GM18873 (cell line): Measurements from ENCODE around the gene GLRX2.
"Not testable (repeated sequence)": the region's sequence is repeated elsewhere in the genome, so short reads cannot be mapped to it uniquely, and the experiment has no call there.

Experiments
- ATAC-seq: cut with Tn5 transposase; IDR thresholded peaks from one replicate; pipeline ENCODE4 v1.9.1; 2021; ENCODE audit warnings: mild to moderate bottlenecking, moderate library complexity, moderate number of reproducible peaks; ENCODE audit not compliant: unreplicated experiment, low FRiP score

GLRX2 gene, protein sequence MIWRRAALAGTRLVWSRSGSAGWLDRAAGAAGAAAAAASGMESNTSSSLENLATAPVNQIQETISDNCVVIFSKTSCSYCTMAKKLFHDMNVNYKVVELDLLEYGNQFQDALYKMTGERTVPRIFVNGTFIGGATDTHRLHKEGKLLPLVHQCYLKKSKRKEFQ

DNA sequence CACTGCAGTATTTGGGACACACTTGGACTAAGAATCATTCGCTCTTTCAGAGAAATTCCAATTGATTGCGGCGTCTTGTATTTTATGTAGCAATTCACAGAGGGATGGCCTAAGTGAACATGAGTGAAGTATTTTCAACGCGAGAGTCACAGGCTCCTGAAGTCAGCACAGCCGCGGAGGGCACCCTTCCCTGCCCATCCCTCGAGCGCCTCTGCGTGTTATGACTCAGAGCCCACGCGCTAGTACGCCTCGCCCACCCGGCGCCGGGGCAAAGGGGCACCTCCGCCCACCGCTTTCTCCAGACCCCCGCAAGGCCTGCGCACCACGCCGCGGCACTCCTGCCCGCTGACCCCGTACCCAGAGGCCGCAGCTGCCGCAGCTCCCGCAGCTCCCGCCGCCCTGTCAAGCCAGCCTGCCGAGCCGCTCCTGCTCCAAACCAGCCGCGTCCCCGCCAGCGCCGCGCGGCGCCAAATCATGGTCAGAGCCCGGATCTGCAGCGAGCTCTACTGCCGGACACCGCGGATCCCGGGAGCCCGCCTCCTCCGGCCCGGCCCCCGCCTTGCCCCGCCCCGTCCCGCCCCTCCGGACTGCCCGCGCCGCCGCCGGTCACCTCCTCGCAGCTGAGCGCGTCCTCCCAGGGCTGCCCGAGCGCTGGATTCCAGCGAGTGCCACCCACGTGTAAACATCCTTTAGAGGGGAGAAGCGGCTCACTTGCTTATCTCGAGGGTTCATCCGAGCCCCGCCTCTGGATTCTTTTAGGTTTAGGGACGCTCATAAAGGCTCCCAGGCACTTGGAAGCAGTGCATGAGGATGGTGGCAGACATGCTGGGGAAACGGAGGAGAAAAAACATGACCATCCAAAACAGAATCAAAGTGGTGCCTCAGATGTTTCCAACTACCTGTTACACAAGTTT is at the start of gene GLRX2:
Gene GLRX2 (minus strand): TSS at position 508 of the 914 bp plus-strand sequence. CDS start 32 bp downstream, at position 476.
- ATAC-seq = peak; percentile 81

DNA sequence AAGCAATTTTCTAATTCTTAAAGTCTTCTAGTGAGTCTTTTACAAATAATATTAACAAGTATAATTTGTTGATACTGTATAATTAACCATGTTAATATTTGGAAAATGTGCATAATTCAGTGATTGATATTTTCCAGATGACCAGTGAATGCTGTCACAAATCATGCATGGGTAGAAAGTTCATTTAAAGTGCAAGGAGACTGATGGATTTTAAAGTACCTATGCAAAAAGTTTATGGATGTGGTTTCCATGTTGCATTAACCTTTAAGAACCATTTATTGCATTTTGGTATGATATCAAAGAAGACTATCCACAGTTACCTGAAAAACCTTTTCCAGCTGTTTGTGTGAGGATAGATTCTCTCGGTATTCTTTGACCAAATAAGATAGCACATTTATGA is 39.8 kb upstream of the GLRX2 start:
- ATAC-seq = no peak

DNA sequence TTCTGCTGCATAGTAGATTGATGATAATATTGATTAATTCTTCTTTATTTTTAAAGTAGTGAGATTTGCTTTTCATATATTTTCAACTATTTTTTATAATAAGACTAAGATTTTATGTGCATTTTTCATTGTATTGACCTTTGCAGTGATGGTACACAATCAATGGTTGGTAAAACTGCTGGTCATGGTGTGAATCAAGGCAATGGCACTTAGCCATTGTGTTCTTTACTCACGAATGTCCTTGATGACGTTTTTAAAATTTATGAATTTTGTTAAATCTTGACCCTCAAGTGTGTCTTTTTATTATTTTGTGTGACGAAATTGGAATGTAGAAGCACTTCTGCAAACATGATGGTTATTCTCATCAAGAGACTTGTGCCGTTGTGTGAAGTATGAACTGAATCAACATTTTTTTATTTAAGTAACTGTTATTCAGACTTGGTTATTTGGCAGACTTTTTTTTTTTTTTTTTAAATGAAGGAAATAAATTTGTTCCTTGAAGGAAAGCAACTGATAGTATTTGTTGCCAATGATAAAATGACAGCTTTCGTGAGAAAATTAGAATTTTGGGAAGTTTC is 39.2 kb upstream of the GLRX2 start:
- ATAC-seq = no peak

DNA sequence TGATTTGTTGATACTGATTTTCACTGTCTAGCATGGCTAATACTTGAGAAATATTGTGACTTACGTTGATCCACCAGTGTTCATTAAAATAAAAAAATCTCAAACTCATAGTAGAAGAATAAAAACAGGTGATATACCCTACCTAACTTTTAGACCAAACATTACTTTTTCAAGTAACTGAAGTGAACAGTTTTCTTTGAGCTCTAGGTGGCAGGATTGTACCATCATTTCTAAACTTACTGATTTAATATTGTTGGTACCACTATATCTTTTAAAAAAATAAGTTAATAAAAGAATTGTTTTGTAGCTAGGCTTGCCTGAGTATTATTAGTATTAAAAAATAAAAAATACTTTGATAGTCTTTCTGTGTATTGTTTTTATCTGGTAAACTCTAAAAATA is 38.1 kb upstream of the GLRX2 start:
- no peak for ATAC-seq

DNA sequence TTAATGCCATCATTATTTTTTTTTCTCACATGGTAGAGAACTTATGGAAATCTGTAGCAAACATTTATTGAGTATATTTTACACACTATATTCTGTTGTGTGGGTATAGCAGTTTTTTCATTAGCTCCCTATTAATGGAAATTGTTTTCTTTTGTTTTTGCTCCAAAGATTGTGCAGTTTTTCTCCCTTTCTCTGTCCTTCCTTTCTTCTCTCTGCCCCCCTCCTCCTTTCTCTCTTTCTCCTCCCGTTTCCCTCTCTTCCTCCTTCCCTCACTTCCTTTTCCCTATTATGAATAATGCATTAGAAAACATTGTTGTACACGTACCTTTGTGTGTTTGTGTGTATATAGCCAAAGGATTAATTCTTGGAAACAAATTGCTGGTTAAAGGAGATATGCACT is 37.2 kb upstream of the GLRX2 start:
- ATAC-seq = no peak

DNA sequence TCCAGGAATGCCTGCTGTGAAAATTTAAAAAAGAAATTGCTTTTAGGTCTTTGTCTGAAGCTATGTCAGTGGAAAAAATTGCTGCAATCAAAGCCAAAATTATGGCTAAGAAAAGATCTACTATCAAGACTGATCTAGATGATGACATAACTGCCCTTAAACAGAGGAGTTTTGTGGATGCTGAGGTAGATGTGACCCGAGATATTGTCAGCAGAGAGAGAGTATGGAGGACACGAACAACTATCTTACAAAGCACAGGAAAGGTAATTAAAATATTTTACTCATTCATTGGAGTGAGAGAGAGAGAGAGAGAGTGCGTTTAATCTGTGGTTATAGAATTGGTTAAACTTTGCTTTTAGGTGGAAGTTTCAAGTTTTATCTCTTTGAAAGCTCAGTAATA is 36.6 kb upstream of the GLRX2 start:
- ATAC-seq = no peak

DNA sequence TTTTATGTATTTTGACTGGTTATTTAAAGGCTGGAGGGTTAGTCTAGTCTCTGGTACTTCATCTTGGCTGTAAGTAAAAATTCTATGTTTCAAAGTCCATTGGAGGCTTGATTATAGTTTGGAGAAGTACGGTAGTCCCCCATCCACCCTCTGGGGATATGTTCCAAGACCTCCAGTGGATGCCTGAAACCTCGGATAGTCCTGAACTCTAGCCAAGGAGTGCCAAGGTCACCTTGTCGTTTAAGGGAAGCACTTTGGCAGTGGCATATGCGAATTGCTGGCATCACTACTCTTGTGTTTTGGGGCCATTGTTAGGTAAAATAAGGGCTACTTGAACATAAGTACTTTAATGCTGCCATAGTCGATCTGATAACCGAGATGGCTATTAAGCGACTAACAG is 35.0 kb upstream of the GLRX2 start:
- no peak for ATAC-seq

DNA sequence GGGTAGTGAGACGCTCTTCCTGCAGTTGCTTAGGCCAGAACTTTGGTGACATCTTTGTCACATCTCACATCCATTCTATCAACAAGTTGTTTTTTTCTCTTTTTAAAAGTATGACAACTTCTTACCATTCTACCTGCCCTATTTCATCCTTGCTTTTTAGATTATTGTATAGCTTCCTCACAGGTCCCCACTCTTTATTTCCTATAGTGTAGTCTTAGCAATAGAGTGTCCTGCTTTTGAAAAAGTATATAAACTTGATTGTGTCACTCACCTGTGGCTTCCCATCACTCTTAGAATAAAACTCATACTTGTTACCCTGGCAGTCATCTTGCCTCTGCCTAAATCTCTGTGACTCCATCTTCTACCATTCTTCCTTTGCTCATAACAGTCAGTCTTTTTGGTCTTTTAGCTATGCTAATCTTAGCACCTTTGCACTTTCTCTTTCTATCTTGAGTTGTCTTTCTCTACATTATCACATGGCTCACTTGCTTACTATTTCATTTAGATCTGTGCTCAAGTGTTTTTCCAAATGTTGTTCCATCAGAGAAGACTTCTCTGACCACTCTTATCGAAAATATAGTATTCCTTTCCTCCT is 26.1 kb upstream of the GLRX2 start:
- no peak for ATAC-seq

DNA sequence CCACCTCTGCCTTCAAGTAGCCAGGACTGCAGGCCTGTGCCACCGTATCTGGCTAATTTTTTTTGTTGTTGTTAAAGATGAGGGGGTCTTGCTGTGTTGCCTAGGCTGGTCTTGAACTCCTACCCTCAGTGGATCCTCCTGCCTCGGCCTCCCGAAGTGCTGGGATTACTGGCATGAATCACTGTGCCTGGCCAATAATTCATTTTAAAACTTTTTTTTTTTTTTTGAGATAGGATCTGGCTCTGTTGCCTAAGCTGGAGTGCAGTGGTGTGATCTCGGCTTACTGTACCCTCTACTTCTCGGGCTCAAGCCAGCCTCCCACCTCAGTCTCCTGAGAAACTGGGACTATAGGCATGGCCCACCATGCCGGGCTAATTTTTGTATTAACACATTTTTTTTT is 20.2 kb upstream of the GLRX2 start:
- no peak for ATAC-seq

DNA sequence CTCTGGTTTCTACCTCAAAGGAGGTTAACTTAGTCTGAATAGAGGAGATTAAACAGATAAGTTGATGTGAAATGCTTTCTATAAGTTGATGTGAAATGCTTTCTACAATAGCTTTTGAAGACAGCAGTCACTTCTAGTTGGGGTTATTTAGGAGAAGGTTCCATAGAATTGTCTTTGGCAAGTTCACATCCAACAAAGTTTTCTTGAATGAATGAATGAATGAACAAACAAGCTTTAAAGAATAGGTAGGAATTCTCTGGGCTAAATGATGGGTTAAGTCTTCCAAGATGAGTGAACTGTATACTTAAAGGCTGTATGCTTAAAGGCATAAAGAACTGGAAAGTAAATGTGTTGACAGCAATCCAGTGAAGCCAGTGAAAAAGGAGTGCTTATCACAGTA is 18.5 kb upstream of the GLRX2 start:
- ATAC-seq = no peak

DNA sequence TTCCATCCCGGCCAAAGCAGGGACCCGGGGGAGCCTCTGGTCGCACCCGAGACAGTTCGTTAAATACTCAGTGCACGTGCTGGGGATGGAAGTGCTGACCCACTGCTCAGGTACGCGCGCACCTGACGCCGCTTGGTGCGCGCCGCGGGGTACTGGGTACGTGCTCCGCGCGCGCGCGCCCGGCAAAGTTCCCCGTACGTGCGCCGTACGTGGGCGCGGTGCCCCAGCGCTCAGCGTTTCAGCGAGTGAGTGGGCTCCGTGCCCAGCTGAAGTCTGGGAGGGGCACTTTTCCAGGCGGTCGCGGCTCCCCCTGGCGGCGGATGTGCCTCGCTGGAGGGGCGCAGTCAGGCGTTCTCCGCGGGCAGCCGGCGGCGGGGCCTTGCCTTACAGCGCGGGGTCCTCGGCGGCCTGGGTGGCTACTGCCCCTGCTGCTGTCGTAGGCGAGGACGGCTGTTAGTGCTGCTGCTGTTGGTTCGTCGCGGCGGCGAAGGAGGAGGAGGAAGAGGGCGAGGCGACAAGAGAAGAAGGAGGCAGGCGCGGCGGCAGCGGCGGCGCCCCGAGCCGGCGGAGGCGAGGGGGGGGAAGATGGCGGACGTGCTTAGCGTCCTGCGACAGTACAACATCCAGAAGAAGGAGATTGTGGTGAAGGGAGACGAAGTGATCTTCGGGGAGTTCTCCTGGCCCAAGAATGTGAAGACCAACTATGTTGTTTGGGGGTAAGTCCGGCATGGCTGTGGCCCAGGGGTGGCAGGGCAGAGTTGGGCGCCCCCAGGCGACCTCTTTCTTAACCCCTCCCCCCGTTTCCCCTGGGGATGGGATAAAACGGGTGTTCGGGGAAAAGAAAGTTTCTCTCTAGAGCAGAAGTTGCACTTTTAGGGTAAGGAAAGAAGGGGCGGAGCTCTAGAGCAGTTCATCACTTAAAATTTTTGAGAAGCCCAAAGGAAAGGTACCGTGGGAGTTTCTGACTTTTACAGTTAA is 16.7 kb upstream of the GLRX2 start, which contains the start of gene CDC73:
Gene CDC73 (plus strand): TSS at position 416 of the 978 bp plus-strand sequence. CDS start 170 bp downstream, at position 586.
- ATAC-seq = peak; percentile 92

DNA sequence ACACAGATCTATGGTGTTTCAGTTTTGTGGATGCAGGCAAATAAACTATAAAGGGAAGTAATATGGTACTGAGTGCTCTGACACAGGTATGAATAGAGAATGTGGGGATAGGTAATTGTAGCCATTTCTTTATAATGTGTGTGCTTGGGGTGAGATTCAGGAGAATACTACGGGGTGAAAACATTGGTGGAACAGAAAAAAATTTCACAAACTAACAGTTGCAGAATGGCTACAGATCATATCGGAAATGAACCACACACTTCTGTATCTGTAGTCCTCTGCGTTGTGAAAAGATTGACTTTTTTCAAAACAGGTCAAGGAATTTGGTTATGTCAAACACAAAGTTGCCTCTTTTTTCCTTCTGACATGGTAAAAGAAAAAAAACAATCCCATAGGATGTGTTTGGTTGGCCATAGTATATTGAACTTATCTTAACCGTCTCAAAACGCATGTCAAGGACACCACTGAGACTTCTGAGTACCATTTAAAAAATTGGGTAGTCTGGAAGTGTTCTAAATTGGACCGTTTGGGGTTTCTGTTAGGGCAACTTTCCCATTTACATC is 15.5 kb upstream of the GLRX2 start:
- no peak for ATAC-seq

DNA sequence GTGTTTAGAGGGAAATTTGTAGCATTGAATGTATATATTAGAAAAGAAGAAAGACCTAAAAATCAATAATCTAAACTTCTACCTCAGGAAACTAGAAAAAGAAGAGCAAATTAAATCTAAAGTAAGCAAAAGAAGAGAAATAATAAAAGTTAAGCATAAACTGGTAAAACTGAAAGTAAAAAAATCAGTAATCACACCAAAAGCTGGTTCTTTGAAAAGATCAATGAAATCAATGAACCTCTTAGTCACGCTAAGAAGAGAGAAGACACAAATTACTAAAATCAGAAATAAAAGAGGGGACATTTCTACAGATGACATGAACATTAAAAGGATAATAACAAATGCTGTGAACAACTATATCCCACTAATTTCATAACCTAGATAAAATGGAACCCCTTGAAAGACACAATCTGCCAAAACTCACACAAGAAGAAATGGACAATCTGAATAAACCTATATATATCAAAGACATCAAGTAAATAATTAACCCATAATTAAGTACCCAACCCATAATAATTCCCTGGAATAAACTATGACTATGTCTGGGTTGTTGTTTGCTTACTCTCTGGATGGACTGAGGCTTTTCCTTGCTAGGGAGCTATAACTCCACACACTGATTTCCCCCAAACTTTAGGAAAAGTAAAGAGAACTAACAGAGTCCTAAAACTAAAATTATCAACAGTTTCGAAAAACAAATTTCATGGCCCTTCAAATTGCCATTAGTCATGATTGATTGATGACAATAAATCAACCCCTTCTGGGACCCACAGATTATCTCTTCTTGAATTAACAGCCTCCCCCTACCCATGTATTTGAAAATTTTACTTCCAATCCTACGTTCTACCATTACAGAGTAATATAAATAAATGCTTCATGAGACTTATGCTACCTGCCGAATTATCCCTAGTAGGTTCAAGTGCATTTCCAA is 13.9 kb upstream of the GLRX2 start:
- ATAC-seq = no peak

DNA sequence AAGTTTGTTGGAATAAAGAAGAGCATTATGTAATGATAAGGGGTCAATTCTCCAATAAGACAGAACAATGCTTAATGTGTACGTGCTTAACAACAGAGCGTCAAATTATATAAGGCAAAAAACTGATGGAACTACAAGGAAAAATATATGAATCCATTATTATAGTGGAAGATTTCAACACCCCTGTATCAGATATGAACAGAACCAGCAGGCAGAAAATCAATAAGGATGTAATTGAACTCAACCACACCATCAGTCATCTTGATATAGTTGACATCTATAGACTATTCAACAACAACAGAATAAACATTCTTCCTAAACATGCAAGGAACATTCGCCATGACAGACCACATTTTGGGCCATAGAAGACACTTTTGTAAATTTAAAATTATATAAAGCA is 13.0 kb upstream of the GLRX2 start:
- ATAC-seq = no peak

DNA sequence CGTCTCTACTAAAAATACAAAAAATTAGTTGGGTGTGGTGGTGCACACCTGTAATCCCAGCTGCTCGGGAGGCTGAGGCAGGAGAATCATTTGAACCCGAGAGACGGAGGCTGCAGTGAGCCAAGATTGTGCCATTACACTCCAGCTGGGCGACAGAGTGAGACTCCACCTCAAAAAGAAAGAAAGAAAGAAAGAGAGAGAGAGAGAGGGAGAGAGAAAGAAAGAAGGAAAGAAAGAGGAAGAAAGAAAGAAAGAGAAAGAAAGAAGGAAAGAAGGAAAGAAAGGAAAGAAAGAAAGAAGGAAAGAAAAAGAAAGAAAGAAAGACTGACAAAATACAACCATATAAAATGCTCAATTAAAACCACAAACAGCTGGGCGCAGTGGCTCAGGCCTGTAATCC is 12.0 kb upstream of the GLRX2 start:
- not testable (repeated sequence) for ATAC-seq

DNA sequence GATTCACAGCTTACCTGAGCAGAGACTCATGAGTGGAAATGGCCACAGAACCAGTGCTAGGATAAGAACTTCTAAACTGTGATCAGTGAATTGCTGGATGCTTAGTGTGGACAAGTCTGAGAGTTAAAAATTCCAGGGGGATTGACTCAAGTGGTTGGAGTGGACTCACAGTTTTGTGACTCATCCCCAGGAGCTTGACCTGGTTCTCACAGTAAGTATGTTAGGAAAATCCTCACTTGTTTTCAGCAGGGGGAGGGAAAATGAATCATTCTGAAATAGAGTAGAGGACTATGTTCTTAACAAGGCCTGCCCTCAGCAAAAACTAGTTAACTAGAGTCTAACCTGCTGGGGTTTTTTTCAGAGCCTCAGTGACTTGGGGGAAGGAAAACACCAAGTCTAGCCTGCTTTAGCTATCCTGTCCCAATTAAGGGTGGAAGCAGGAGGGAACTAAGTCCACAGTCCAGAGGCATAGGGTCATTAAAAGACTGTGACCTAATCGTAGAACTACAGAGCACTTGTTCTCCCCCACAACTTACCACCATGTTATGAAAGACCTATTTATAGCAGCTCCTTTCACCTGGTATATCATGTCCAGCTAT is 10.5 kb upstream of the GLRX2 start:
- no peak for ATAC-seq

DNA sequence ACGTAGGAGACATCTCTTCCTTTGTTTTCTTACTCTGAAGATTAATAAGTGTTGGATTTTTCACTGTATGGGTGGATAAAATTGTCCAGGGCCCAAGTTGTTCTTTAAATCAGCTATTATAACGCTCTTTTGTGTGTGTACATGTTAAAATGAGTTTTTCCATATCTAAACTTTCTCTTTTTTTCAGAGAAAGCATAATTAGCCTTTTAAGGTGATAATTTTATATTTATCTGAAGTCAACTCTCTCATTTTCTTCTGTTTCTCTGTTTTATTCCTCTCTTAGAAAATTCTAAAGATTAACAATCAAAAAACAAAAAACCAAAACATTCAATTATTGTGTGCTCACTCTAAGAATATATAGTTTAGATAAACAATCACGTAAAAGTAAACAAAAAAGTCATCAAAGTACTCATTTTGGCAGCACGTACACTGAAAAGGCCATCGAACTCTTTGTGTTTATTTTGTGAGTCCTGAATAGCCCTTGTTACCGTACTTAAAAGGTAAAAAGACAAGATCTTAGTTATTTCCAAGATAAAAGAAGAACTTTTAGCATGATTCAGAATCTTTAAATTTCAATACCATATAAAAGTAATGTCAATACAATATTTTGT is 9.4 kb upstream of the GLRX2 start:
- no peak for ATAC-seq

DNA sequence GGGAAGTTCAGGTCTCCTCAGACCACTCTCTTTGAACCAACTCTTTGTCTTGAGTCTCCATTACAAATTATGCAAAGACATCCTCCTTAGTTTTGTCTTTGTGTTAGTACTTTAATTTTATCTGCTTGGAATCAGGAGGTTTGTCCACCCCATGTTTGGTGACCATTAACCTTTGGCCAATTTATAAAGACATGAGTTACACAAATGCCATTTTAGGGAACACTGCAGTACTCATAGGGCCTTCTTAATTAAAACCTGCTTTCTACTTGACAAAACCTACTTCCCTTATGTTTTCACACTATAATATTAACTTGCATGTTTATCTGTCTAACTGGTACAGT is 8.7 kb upstream of the GLRX2 start:
- ATAC-seq = no peak
